Inflammatory macrophage treated with lipopolysaccharide for 4 hours (primary cell): ENCODE results near the gene ANTXR1.
"Not testable (repeated sequence)": the region's sequence is repeated elsewhere in the genome, so short reads cannot be mapped to it uniquely, and the experiment has no call there.

ENCODE experiments used
- DNase-seq: peaks from one replicate; pipeline ENCODE4 v3.0.0-alpha.2; 2020

ANTXR1 gene

GRCh38 chr2:69244882-69245281 lies 231.9 kb downstream of the ANTXR1 start:
- DNase-seq, result peak; percentile 11

- DNase-seq, result no peak
Measured at GRCh38 chr2:69247583-69247982, 234.6 kb downstream of the ANTXR1 start.

GRCh38 chr2:69248232-69248631 lies 235.3 kb downstream of the ANTXR1 start:
- no peak for DNase-seq

GRCh38 chr2:69250981-69251380 lies 238.0 kb downstream of the ANTXR1 start:
- DNase-seq, result no peak

GRCh38 chr2:69251943-69252342 lies 239.0 kb downstream of the ANTXR1 start:
- no peak for DNase-seq

GRCh38 chr2:69253112-69253511 lies 240.1 kb downstream of the ANTXR1 start:
- DNase-seq, result no peak

GRCh38 chr2:69253611-69254301 lies 240.8 kb downstream of the ANTXR1 start:
- no peak for DNase-seq

- no peak for DNase-seq
Measured at GRCh38 chr2:69255760-69256159, 242.8 kb downstream of the ANTXR1 start.

GRCh38 chr2:69259994-69260591 lies 247.1 kb downstream of the ANTXR1 start:
- not testable (repeated sequence) for DNase-seq

- no peak for DNase-seq
Measured at GRCh38 chr2:69260666-69261065, 247.7 kb downstream of the ANTXR1 start.

GRCh38 chr2:69269330-69269729 lies 256.4 kb downstream of the ANTXR1 start:
- no peak for DNase-seq

- peak; percentile 74 for DNase-seq
Measured at GRCh38 chr2:69271831-69272257, 258.9 kb downstream of the ANTXR1 start.

- DNase-seq, result peak; percentile 44
Measured at GRCh38 chr2:69272803-69273471, 260.0 kb downstream of the ANTXR1 start.

- DNase-seq, result no peak
Measured at GRCh38 chr2:69275490-69275889, 262.5 kb downstream of the ANTXR1 start.

- peak; percentile 11 for DNase-seq
Measured at GRCh38 chr2:69278366-69278765, 265.4 kb downstream of the ANTXR1 start.

GRCh38 chr2:69279211-69279610 lies 266.2 kb downstream of the ANTXR1 start:
- no peak for DNase-seq

- DNase-seq, result no peak
Measured at GRCh38 chr2:69279931-69280681, 267.1 kb downstream of the ANTXR1 start.

- no peak for DNase-seq
Measured at GRCh38 chr2:69280796-69281412, 267.9 kb downstream of the ANTXR1 start.

GRCh38 chr2:69285379-69285894 lies 272.5 kb downstream of the ANTXR1 start:
- DNase-seq, result no peak

- no peak for DNase-seq
Measured at GRCh38 chr2:69287544-69287943, 274.6 kb downstream of the ANTXR1 start.

- no peak for DNase-seq
Measured at GRCh38 chr2:69288429-69288828, 275.4 kb downstream of the ANTXR1 start.

- DNase-seq, result no peak
Measured at GRCh38 chr2:69291004-69291650, 278.1 kb downstream of the ANTXR1 start.
